Stimulated activated CD8-positive, alpha-beta memory T cell treated with anti-CD3 and anti-CD28 coated beads, Interleukin-4, amount 100 ng/mL, for 1 hour (primary cell): ENCODE measurements around the gene TRMU.
"Not testable (repeated sequence)": the region's sequence is repeated elsewhere in the genome, so short reads cannot be mapped to it uniquely, and the experiment has no call there.

Source experiments
- DNase-seq, 2 donors: peaks; one replicate each; pipeline ENCODE4 v3.0.0-alpha.2; 2020; ENCODE audit warnings: low read depth in 2 of 2, low spot score in 1 of 2

Gene TRMU

GRCh38 chr22:46300491-46300890 lies 35.0 kb upstream of the TRMU start:
- DNase-seq = no peak

GRCh38 chr22:46303347-46303965 lies 32.1 kb upstream of the TRMU start:
- DNase-seq = no peak

- no peak for DNase-seq
These were observed 27.1 kb upstream of the TRMU start for GRCh38 chr22:46308283-46308988.

- no peak for DNase-seq
These were observed 25.9 kb upstream of the TRMU start for GRCh38 chr22:46309526-46310085.

GRCh38 chr22:46312056-46312455 lies 23.5 kb upstream of the TRMU start:
- no peak for DNase-seq

GRCh38 chr22:46312848-46313247 lies 22.7 kb upstream of the TRMU start:
- not testable (repeated sequence) for DNase-seq

GRCh38 chr22:46315976-46316375 lies 19.5 kb upstream of the TRMU start:
- no peak for DNase-seq

GRCh38 chr22:46317646-46318045 lies 17.9 kb upstream of the TRMU start:
- DNase-seq = no peak

GRCh38 chr22:46318576-46318975 lies 16.9 kb upstream of the TRMU start:
- no peak for DNase-seq

GRCh38 chr22:46319319-46319718 lies 16.2 kb upstream of the TRMU start:
- no peak for DNase-seq

- DNase-seq = no peak
These were observed 15.3 kb upstream of the TRMU start for GRCh38 chr22:46320166-46320710.

GRCh38 chr22:46320716-46321386 lies 14.7 kb upstream of the TRMU start:
- DNase-seq = no peak

- DNase-seq = no peak
These were observed 12.8 kb upstream of the TRMU start for GRCh38 chr22:46322711-46323110.

- DNase-seq = no peak
These were observed 12.4 kb upstream of the TRMU start for GRCh38 chr22:46323162-46323561.

GRCh38 chr22:46326066-46326680 lies 9.3 kb upstream of the TRMU start:
- no peak for DNase-seq

GRCh38 chr22:46327691-46328465 lies 7.6 kb upstream of the TRMU start:
- DNase-seq = no peak

GRCh38 chr22:46328797-46329196 lies 6.7 kb upstream of the TRMU start:
- DNase-seq = no peak

GRCh38 chr22:46329616-46330015 lies 5.9 kb upstream of the TRMU start:
- no peak for DNase-seq

- DNase-seq = no peak
These were observed 5.1 kb upstream of the TRMU start for GRCh38 chr22:46330426-46330825.

GRCh38 chr22:46331496-46331895 lies 4.0 kb upstream of the TRMU start:
- DNase-seq = no peak
